Neural crest cell (in vitro differentiated cells): ENCODE measurements around the gene DACT3. TPM values are rescaled to one million over a fixed set of nuclear protein-coding genes. Genes with fewer than 3 reads are reported as not detected.

Experiments
- DNase-seq: peaks from one replicate; pipeline ENCODE4 v3.0.0; 2021; ENCODE audit warnings: low read depth, mixed read lengths, low spot score
- H3K27ac Mint-ChIP-seq: one replicate; pipeline ENCODE4 v1.8.0; 2021; ENCODE audit warnings: mild to moderate bottlenecking, mixed read lengths; ENCODE audit not compliant: unreplicated experiment
- H3K27me3 Mint-ChIP-seq: 2 replicates; pipeline ENCODE4 v1.8.0; 2021; ENCODE audit warnings: low read depth, mild to moderate bottlenecking, mixed read lengths
- H3K36me3 Mint-ChIP-seq: 2 replicates; pipeline ENCODE4 v1.8.0; 2021; ENCODE audit warnings: low read depth, mild to moderate bottlenecking, mixed read lengths
- H3K4me1 Mint-ChIP-seq: 2 replicates; pipeline ENCODE4 v1.8.0; 2021; ENCODE audit warnings: mixed read lengths
- H3K4me3 Mint-ChIP-seq: one replicate; pipeline ENCODE4 v1.8.0; 2021; ENCODE audit warnings: mild to moderate bottlenecking, mixed read lengths
- H3K9me3 Mint-ChIP-seq: 2 replicates; pipeline ENCODE4 v1.8.0; 2021; ENCODE audit warnings: mixed read lengths
- total RNA-seq: library from RNA; stranded (reverse); gene quantifications from 2 replicates; pipeline ENCODE4 v1.2.1, GENCODE V29; 2021
- TF ChIP-seq, protein P1 (sequence below): fragments of 200-600 bp; sonication (generic); conservative IDR thresholded peaks from 2 replicates; pipeline ENCODE4 v1.5.0; 2021; ENCODE audit warnings: antibody characterized with exemption, mild to moderate bottlenecking

Gene DACT3
- total RNA-seq, 1 donor from 2014 or later = 7.4 TPM

DNA sequence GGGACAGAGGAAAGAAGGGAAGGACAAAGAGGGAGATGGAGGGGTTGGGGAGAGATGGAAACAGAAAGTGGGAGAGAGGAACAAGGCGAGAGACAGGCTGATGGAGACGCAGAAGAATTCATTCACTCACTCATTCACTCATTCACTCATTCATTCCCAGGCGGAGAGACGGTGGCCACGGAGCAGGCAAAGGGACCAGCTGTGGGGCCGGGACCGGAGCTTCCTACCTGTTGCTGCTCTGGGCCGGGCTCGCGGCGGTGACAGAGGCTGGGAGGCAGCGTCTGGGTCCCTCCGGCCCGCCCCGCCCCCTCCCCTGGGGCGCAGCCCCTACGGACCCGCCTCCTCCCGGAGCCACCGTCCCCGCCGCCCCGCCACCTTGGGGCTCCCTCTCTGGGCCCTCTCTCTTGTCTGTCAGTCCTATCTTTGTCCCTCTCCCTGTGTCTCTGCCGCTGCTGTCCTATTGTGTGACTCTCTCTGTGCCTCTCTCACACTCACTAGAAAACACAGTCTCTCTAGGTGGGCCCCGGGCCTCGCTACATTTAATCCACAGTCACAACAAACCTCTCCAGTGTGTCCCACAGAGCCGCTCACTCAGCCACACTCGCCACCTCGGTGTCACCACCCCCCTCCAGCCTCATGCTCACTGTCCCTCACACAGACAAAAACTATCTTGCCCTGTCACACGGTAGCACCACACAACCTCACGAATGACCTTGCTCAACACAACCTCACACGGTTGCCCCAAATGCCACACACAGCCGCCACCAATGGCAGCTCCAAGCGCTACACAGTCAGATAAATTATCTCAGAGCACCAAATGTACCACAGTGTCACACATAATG lies 24.8 kb downstream of the DACT3 start, which contains the start of gene GNG8:
Gene GNG8, minus strand, starts transcription at position 283 of the 842 bp plus-strand sequence. CDS start 1,520 bp downstream, outside the sequence.
- Mint-ChIP-seq H3K4me3 (no peak within 1 kb of the TSS), H3K36me3 (no peaks in the 10 kb centered on the region), H3K4me1 (peaks cover 18% of the 10 kb centered on the region), H3K27me3 (peaks cover 51% of the 10 kb centered on the region), H3K27ac (no peak within 1 kb of the TSS), H3K9me3 (no peaks in the 10 kb centered on the region)
- no peak for DNase-seq
- TF ChIP-seq, protein P1, sequence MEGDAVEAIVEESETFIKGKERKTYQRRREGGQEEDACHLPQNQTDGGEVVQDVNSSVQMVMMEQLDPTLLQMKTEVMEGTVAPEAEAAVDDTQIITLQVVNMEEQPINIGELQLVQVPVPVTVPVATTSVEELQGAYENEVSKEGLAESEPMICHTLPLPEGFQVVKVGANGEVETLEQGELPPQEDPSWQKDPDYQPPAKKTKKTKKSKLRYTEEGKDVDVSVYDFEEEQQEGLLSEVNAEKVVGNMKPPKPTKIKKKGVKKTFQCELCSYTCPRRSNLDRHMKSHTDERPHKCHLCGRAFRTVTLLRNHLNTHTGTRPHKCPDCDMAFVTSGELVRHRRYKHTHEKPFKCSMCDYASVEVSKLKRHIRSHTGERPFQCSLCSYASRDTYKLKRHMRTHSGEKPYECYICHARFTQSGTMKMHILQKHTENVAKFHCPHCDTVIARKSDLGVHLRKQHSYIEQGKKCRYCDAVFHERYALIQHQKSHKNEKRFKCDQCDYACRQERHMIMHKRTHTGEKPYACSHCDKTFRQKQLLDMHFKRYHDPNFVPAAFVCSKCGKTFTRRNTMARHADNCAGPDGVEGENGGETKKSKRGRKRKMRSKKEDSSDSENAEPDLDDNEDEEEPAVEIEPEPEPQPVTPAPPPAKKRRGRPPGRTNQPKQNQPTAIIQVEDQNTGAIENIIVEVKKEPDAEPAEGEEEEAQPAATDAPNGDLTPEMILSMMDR = no peak

DNA sequence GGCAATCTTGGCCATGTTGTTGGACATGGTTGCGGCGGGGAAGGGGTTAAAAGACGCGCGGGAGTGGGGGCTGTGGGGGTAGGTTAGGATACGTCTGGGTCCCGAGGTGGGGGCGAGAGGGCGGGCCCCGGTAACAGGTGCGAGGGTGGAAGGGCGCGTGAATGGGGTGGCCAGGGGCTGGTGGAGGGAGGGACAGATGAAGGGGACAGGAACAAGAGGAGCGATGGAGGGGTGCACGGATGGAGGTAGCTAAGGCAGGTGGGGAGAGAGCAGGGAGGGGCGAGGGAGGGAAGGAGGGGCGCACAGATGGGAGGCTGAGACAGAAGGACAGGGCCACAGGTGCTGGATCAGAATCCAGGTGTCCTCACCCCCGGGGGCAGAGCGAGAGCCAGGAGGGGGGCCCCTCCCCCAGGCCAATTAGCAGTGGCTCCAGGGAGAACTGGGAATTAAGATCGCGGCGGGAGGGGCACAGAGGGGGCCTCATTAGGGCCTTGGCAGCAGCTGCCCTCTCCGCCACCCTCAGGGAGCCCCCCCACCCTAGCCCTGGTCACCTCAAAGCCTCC lies 26.2 kb downstream of the DACT3 start:
- H3K4me3 Mint-ChIP-seq = no peak overlapping the region
- no peaks in the 10 kb centered on the region for H3K9me3 Mint-ChIP-seq
- H3K27me3 Mint-ChIP-seq = peaks cover 40% of the 10 kb centered on the region
- DNase-seq = no peak
- no peak overlapping the region for H3K27ac Mint-ChIP-seq
- H3K36me3 Mint-ChIP-seq = no peaks in the 10 kb centered on the region
- TF ChIP-seq, protein P1 = no peak
- peaks cover 22% of the 10 kb centered on the region for H3K4me1 Mint-ChIP-seq

GRCh38 chr19:46634045-46634655 lies 26.8 kb downstream of the DACT3 start:
- H3K27ac Mint-ChIP-seq = no peak overlapping the region
- H3K4me3 Mint-ChIP-seq = no peak overlapping the region
- peaks cover 38% of the 10 kb centered on the region for H3K27me3 Mint-ChIP-seq
- no peaks in the 10 kb centered on the region for H3K9me3 Mint-ChIP-seq
- H3K4me1 Mint-ChIP-seq = peaks cover 22% of the 10 kb centered on the region
- TF ChIP-seq, protein P1 = no peak
- peak; percentile 77 for DNase-seq
- H3K36me3 Mint-ChIP-seq = no peaks in the 10 kb centered on the region

GRCh38 chr19:46633130-46633529 lies 27.9 kb downstream of the DACT3 start:
- TF ChIP-seq, protein P1 = no peak
- Mint-ChIP-seq H3K27me3 (peaks cover 38% of the 10 kb centered on the region), H3K4me3 (no peak overlapping the region), H3K9me3 (no peaks in the 10 kb centered on the region), H3K36me3 (no peaks in the 10 kb centered on the region), H3K27ac (no peak overlapping the region), H3K4me1 (peaks cover 22% of the 10 kb centered on the region)
- no peak for DNase-seq

DNA sequence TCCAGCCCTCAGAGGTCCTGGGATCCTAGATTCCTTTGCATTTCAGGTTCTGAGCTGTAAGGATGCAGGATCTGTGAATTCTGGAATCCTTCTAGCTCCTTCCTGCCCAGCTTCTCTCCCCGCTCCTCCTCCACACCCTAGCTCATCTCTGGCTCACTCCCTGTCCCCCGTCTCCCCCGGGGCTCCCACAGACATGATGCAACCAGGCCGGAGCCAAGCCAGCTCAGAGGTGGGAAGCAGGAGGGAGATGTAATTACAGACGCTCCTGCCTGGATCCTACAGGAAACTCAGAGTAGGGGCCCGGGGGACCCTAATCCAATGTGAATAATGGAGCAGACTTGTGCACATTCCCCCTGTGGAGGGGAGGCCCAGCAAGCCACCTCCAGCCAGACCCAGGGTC lies 29.5 kb downstream of the DACT3 start:
- no peak overlapping the region for H3K27ac Mint-ChIP-seq
- H3K27me3 Mint-ChIP-seq = peaks cover 38% of the 10 kb centered on the region
- TF ChIP-seq, protein P1 = no peak
- no peak overlapping the region for H3K4me3 Mint-ChIP-seq
- peaks cover 22% of the 10 kb centered on the region for H3K4me1 Mint-ChIP-seq
- no peaks in the 10 kb centered on the region for H3K36me3 Mint-ChIP-seq
- no peak for DNase-seq
- H3K9me3 Mint-ChIP-seq = no peaks in the 10 kb centered on the region
